H1 (cell line): ENCODE results near the gene GRIK2.

Source experiments
- KDM5A ChIP-seq: fragments of 200-600 bp; IDR thresholded peaks from 2 replicates; pipeline ENCODE4 v1.7.1; 2012; ENCODE audit warnings: mild to moderate bottlenecking, low read length, inconsistent platforms, mixed read lengths
- SIN3A ChIP-seq, 2 experiments: IDR thresholded peaks in 1 of 2; conservative IDR thresholded peaks in 1 of 2; 2 replicates each; pipeline ENCODE4 v1.6.1; 2011 to 2012; ENCODE audit warnings: low read length in 2 of 2, improper control_type of control experiment in 1 of 2, low read depth in 1 of 2, mild to moderate bottlenecking in 1 of 2

GRCh38 chr6:102085257-102085656 is 691.7 kb downstream of the GRIK2 start:
- TF ChIP-seq KDM5A, result no peak
- no peak for TF ChIP-seq SIN3A (conservative IDR thresholded peaks at IDR 0.05 in 1 of 2, IDR thresholded peaks at IDR 0.05 in 1 of 2; ENCODE audit: low read depth in 1 of 2, low read length in 2 of 2)
